K562 (cell line): ENCODE measurements around the gene SOX12. TPM values are rescaled to one million over a fixed set of nuclear protein-coding genes. Genes with fewer than 3 reads are reported as not detected.

Experiments
- CEBPG ChIP-seq, 3 experiments: fragments of 200-800 bp in 1 of 3; sonication (Bioruptor generic) in 1 of 3; sonication (generic) in 1 of 3; formaldehyde crosslinking in 1 of 3; IDR thresholded peaks in 2 of 3; conservative IDR thresholded peaks in 1 of 3; 2 replicates each; pipeline versions ENCODE4 v1.6.1 to v1.8.0; 2016 to 2022; ENCODE audit warnings: missing compliant biosample characterization in 2 of 3, missing genetic modification characterization in 2 of 3, mild to moderate bottlenecking in 1 of 3, missing genetic modification reagents in 1 of 3
- ERF ChIP-seq: fragments of 450-650 bp; formaldehyde crosslinking; IDR thresholded peaks from 2 replicates; pipeline ENCODE4 v1.4.0; 2020; ENCODE audit warnings: mild to moderate bottlenecking, mixed read lengths
- FOXM1 ChIP-seq, 2 experiments: fragments of 450-650 bp in 1 of 2; sonication (generic) in 1 of 2; formaldehyde crosslinking in 1 of 2; IDR thresholded peaks; 2 replicates each; pipeline versions ENCODE4 v1.6.1 to v1.9.0; 2017 to 2022; ENCODE audit warnings: low read depth in 2 of 2, mild to moderate bottlenecking in 2 of 2, missing genetic modification reagents in 1 of 2, moderate library complexity in 1 of 2
- HDAC3 ChIP-seq: fragments of 450-650 bp; IDR thresholded peaks from 2 replicates; pipeline ENCODE4 v1.6.1; 2018; ENCODE audit warnings: borderline replicate concordance, mild to moderate bottlenecking, moderate library complexity; ENCODE audit not compliant: partially characterized antibody
- JUNB ChIP-seq: fragments of 450-650 bp; formaldehyde crosslinking; conservative IDR thresholded peaks from 2 replicates; pipeline ENCODE4 v1.4.0; 2020; ENCODE audit warnings: mild to moderate bottlenecking
- MAFF ChIP-seq: IDR thresholded peaks from 2 replicates; pipeline ENCODE4 v1.6.1; 2012; ENCODE audit warnings: low read length, improper control_type of control experiment
- MGA ChIP-seq: fragments of 450-650 bp; IDR thresholded peaks from 2 replicates; pipeline ENCODE4 v1.6.1; 2016; ENCODE audit warnings: mild to moderate bottlenecking, moderate library complexity
- NR1H2 ChIP-seq: sonication (generic); formaldehyde crosslinking; IDR thresholded peaks from 2 replicates; pipeline ENCODE4 v1.4.0; 2020; ENCODE audit warnings: mild to moderate bottlenecking, missing genetic modification reagents
- PHF21A ChIP-seq: fragments of 450-650 bp; IDR thresholded peaks from 2 replicates; pipeline ENCODE4 v1.6.1; 2017; ENCODE audit warnings: low read depth, borderline replicate concordance
- SMAD2 ChIP-seq: fragments of 150-350 bp; IDR thresholded peaks from 2 replicates; pipeline ENCODE4 v1.6.1; 2014; ENCODE audit warnings: low read depth, mild to moderate bottlenecking, low read length
- SMAD4 ChIP-seq: fragments of 250-450 bp; sonication (Bioruptor Pico); conservative IDR thresholded peaks from 2 replicates; pipeline ENCODE4 v1.8.0; 2021; ENCODE audit warnings: inconsistent platforms, mild to moderate bottlenecking, moderate library complexity
- SOX6 ChIP-seq: fragments of 450-650 bp; IDR thresholded peaks from 2 replicates; pipeline ENCODE4 v1.6.1; 2014; ENCODE audit warnings: mild to moderate bottlenecking
- ZEB2 ChIP-seq: fragments of 450-650 bp; IDR thresholded peaks from 2 replicates; pipeline ENCODE4 v1.6.1; 2016
- ZKSCAN3 ChIP-seq: fragments of 250-450 bp; sonication (Bioruptor Pico); IDR thresholded peaks from 2 replicates; pipeline ENCODE4 v1.4.0; 2020
- ZNF41 ChIP-seq: fragments of 250-450 bp; sonication (Bioruptor Pico); conservative IDR thresholded peaks from 2 replicates; pipeline ENCODE4 v1.4.0; 2020; ENCODE audit warnings: mild to moderate bottlenecking
- ZNF696 ChIP-seq: fragments of 250-450 bp; sonication (Bioruptor Pico); conservative IDR thresholded peaks from 2 replicates; pipeline ENCODE4 v1.4.0; 2020; ENCODE audit warnings: mild to moderate bottlenecking, moderate library complexity
- ZNF77 ChIP-seq: fragments of 250-450 bp; sonication (Bioruptor Pico); IDR thresholded peaks from 2 replicates; pipeline ENCODE4 v1.5.0; 2020
- polyA plus RNA-seq, 8 experiments: library from polyadenylated mRNA; depleted of rRNA in 4 of 8; stranded (reverse) in 5 of 8; unstranded in 3 of 8; fragments of >200 nt; fragmentation: Nextera tagmentation in 2 of 8; fragmentation: Illumina TruSeq in 1 of 8; extraction: Ambion mirVana in 2 of 8; extraction: Trizol in 1 of 8; gene quantifications; 2 replicates each; pipeline versions ENCODE4 v1.2.1 to v1.2.3, GENCODE V29; 2011 to 2014; ENCODE audit warnings: inconsistent platforms in 1 of 8, missing spikeins in 1 of 8
- total RNA-seq, 7 experiments: library from RNA; depleted of rRNA in 6 of 7; stranded (reverse); fragments of >200 nt in 6 of 7; fragmentation: Illumina TruSeq in 2 of 7; extraction: Trizol in 2 of 7; gene quantifications; 2 replicates each; pipeline versions ENCODE4 v1.2.1 to v1.2.3, GENCODE V29; 2011 to 2021; ENCODE audit warnings: low replicate concordance in 1 of 7

SOX12 gene
- total and polyA plus RNA-seq, 9 of the 15 experiments (the other 6 are each of a cell fraction or from before 2014, with no cell fraction given), result 0.42 to 26.3 (median 2.6) TPM

- TF ChIP-seq MGA (peak; percentile 91), CEBPG (CRISPR knock-in tag; IDR thresholded peaks at IDR 0.05) (peak; percentile 59), CEBPG (tag; conservative IDR thresholded peaks at IDR 0.05 in 1 of 2, IDR thresholded peaks at IDR 0.05 in 1 of 2) (no peak), ZEB2 (no peak), MAFF (no peak), ZNF696 (no peak), SMAD4 (CRISPR knock-in tag) (peak; percentile 46; the same call in 1 of the 2 replicates), PHF21A (no peak), ZNF41 (CRISPR knock-in tag) (no peak), HDAC3 (no peak), NR1H2 (CRISPR knock-in tag) (0 out of 2 replicates have a peak, but pooled peaks have one; percentile 25), JUNB (CRISPR knock-in tag) (no peak), SMAD2 (no peak), FOXM1 (IDR thresholded peaks at IDR 0.05; ENCODE audit: low read depth) (no peak), FOXM1 (CRISPR knock-in tag; IDR thresholded peaks at IDR 0.05; ENCODE audit: low read depth) (peak; percentile 23; the same call in 1 of the 2 replicates), SOX6 (peak; percentile 37; the same call in 1 of the 2 replicates), ZKSCAN3 (no peak), ERF (CRISPR knock-in tag) (no peak), ZNF77 (CRISPR knock-in tag) (no peak)
These were observed 941 bp upstream of the SOX12 start (continued) for GRCh38 chr20:324177-325044.
